ENCODE measurements around the gene MATN4. TPM values are rescaled to one million over a fixed set of nuclear protein-coding genes. Genes with fewer than 3 reads are reported as not detected.

MATN4 gene
- total and polyA plus RNA-seq, 4 donors = 3.6 to 21.2 (median 11.5) TPM

DNA sequence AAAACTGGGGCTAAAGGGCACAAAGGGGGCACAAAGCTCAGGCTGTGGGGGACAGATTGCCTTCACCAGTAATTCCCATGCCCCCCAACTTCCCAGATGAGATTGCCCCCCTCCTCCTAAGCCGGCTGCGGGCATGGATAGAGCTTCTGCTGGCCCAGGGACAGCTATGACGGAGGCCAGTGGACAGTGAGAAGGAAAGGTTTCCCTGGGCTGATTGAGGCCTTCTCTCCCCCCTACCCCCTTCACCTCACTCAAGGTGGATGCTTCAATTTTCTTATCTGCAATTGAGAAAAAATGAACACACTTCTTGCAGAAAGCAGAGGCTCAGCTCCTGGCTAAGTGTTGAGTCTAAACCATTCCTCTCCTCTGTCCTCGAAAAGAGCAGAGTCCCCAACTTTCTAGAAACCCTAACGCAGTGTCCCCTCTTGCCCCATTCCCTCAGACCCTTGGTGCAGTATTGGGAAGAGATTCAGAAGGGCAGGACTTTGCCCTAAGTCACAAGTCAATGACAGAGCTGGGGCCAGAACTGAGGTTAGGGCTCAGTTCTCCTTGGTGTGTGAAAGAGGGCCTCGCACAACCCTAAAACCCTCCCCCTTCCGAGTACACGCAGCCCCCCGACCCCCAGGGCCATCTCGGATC, 39.3 kb upstream of the MATN4 start:
- Histone ChIP-seq H3K4me1 (ENCODE audit: control insufficient read depth, insufficient read depth, low read length) (peaks cover 19% of the 10 kb centered on the region), H3K4me3 (ENCODE audit: low read depth, low read length) (peak overlapping the region; percentile 62), H3K36me3 (ENCODE audit: control insufficient read depth, insufficient read depth, low read length) (no peaks in the 10 kb centered on the region), H3K27me3 (ENCODE audit: control insufficient read depth, insufficient read depth, low read length) (peaks cover 14% of the 10 kb centered on the region), H3K27ac (ENCODE audit: low read depth, low read length) (peak overlapping the region; percentile 33), H3K9me3 (ENCODE audit: control insufficient read depth, insufficient read depth, low read length) (no peaks in the 10 kb centered on the region)
- no peak for DNase-seq (ENCODE audit: low read depth in 4 of 6, low spot score in 6 of 6)
- WGBS (ENCODE audit: insufficient coverage) = 0% methylated on average over 2 of the region's 10 CpGs

DNA sequence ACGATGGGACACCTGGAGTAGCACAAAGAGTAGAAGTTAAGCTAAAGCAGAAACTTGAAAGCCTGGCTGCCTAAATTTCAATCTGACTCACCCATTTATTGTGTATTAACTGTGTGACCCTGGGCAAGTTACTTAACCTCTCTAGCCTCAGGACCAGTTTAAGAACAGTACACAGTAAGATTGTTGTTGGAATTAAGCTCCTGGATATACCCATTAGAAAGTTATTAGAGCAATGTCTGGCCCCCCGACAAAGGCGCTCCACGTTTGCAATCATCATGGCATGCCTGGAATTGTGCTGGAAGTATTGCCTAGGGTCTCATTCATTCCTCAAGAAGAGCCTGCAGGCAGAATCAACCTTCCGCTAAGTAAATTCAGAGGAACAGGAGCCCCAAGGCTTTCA, 38.8 kb upstream of the MATN4 start:
- DNase-seq (ENCODE audit: low read depth in 4 of 6, low spot score in 6 of 6) = peak in 1 of 6 donors; percentile 87
- H3K36me3 ChIP-seq (ENCODE audit: control insufficient read depth, insufficient read depth, low read length) = no peaks in the 10 kb centered on the region
- H3K27ac ChIP-seq (ENCODE audit: low read depth, low read length) = no peak overlapping the region
- no peak overlapping the region for H3K4me3 ChIP-seq (ENCODE audit: low read depth, low read length)
- peaks cover 24% of the 10 kb centered on the region for H3K4me1 ChIP-seq (ENCODE audit: control insufficient read depth, insufficient read depth, low read length)
- H3K27me3 ChIP-seq (ENCODE audit: control insufficient read depth, insufficient read depth, low read length) = peaks cover 14% of the 10 kb centered on the region
- no peaks in the 10 kb centered on the region for H3K9me3 ChIP-seq (ENCODE audit: control insufficient read depth, insufficient read depth, low read length)
- WGBS (ENCODE audit: insufficient coverage) = 46% methylated on average over 4 of the region's 5 CpGs

DNA sequence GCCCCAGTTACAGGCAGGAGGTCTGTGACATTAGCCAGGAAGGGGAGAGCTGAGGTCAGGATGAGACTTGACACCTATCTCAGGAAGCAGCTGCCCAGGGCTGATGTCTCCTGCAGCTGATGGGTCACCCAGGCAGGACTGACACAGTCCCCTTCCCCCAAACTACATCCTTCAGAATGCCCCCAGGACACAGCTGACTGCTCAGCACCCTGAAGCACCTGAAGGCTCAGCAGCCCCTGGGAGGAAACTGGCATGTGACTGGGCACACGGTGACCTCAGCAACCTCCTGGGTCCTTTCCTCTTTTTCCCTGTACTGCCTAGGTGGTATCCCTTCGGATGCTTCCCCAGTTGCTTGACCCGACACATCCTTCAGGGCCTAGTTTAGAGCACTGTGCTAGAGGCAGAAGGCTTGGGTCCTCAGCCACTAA, 38.2 kb upstream of the MATN4 start:
- peaks cover 14% of the 10 kb centered on the region for H3K27me3 ChIP-seq (ENCODE audit: control insufficient read depth, insufficient read depth, low read length)
- H3K9me3 ChIP-seq (ENCODE audit: control insufficient read depth, insufficient read depth, low read length) = no peaks in the 10 kb centered on the region
- no peak for DNase-seq (ENCODE audit: low read depth in 4 of 6, low spot score in 6 of 6)
- 82% methylated on average over 3 of the region's 3 CpGs for WGBS (ENCODE audit: insufficient coverage)
- H3K4me1 ChIP-seq (ENCODE audit: control insufficient read depth, insufficient read depth, low read length) = peaks cover 29% of the 10 kb centered on the region
- H3K4me3 ChIP-seq (ENCODE audit: low read depth, low read length) = no peak overlapping the region
- H3K36me3 ChIP-seq (ENCODE audit: control insufficient read depth, insufficient read depth, low read length) = no peaks in the 10 kb centered on the region
- no peak overlapping the region for H3K27ac ChIP-seq (ENCODE audit: low read depth, low read length)

DNA sequence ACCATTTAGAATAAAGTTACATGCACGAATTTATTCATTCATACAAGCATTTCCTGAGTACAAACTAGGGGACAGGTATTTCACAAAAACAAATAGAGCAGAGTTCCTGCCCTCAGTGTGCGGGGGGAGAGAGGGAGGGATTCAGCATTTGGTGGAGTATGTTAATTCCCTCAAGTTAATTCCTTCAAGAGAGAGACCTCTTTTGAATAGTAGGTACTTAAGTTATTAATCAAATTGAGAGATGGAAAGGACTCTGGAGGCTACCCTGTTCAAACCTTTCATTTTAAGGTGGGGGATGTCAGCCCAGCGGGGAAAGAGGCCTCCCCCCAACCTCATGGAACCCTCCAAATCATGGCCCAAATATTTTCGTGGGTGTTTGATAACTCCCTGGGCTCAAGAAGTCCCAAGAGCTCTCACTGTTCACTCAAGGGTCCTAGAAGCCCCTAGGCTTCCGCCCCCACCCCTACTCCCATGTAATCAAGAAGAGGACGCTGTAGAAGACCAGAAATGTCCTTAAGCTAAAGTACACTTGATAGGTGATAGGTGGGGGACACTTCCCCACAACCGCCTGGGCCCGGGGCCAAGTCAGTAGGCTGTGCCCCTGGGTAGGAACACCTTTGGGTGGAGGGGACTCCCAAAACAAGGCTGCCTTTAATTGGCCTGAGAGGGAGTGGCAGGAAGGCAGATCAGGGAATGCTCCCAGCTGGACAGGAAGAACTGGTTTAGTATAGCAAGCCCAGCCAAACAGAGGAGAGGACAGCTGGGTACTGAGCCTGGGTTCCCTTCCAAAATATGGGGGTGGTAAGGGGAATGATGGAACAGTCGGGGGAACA, 37.2 kb upstream of the MATN4 start:
- WGBS (ENCODE audit: insufficient coverage) = 50% methylated on average over 2 of the region's 9 CpGs
- H3K4me1 ChIP-seq (ENCODE audit: control insufficient read depth, insufficient read depth, low read length) = peaks cover 29% of the 10 kb centered on the region
- no peak overlapping the region for H3K4me3 ChIP-seq (ENCODE audit: low read depth, low read length)
- H3K27ac ChIP-seq (ENCODE audit: low read depth, low read length) = no peak overlapping the region
- no peak for DNase-seq (ENCODE audit: low read depth in 4 of 6, low spot score in 6 of 6)
- H3K9me3 ChIP-seq (ENCODE audit: control insufficient read depth, insufficient read depth, low read length) = no peaks in the 10 kb centered on the region
- H3K27me3 ChIP-seq (ENCODE audit: control insufficient read depth, insufficient read depth, low read length) = peaks cover 14% of the 10 kb centered on the region
- H3K36me3 ChIP-seq (ENCODE audit: control insufficient read depth, insufficient read depth, low read length) = no peaks in the 10 kb centered on the region

DNA sequence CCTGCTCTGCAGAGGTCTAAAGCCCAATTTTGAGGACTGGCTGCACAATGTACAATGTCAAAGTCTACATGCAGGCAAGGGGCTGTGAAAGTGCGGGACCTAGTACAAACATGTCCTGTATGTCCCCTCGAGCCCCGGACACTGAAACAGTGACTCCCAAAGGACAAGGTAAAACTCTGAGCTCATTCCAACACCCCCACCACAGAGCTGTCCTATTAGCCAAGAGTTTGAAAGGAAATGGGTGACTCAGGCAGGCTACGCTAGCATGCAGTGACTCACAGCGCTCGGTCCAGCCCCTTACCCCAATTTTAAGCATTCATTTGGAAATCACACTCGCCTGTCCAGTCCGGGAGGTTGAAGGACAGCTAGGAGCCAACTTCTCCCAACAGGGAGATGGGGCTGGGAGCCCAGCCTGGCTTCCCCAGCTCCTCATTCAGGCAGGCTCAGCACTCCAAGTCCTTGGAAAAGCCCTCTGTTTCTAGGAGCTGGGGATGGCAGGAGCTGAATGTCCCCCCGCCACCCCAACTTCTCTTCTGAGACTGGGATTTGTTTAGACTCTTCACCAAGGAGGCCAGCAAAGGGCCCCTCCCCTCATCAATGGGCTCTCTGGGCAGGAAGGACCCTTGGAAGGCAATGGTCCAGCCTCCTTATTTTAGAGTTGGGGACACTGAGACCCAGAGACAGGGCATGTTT, 36.2 kb upstream of the MATN4 start:
- no peak overlapping the region for H3K27ac ChIP-seq (ENCODE audit: low read depth, low read length)
- 80% methylated on average over 6 of the region's 9 CpGs for WGBS (ENCODE audit: insufficient coverage)
- H3K36me3 ChIP-seq (ENCODE audit: control insufficient read depth, insufficient read depth, low read length) = no peaks in the 10 kb centered on the region

DNA sequence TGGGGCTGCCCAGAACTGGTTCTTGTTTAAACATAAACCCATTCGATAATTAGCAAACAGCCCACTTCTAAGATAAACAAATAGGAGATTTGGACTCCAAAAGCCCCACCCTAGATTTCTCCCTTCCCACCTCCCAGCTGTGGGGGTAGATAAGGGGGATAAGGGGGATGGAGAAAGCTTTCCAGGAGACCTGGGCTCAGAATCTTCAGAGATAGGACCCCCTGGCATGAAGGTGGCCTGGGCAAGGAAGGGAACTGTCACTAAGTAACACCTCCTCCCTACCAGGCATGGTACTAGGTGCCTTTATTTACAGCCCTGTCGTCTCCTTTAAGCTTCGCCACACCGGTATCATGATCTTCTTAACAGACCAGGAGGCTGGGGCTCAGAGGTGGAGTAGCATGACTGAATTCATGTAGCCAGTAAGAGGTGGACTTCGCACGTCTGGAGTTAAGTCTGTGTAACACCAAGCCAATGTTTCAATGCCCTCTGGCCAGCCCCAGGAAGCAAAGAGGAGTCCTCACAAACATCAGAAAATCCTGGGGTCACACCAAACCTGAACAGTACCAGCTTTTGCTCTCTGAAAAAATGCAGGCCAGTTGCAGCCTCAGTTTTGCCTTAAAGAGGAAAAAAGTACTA, 35.6 kb upstream of the MATN4 start:
- DNase-seq (ENCODE audit: low read depth in 4 of 6, low spot score in 6 of 6) = no peak
- Histone ChIP-seq H3K36me3 (ENCODE audit: control insufficient read depth, insufficient read depth, low read length) (no peaks in the 10 kb centered on the region), H3K27me3 (ENCODE audit: control insufficient read depth, insufficient read depth, low read length) (peaks cover 13% of the 10 kb centered on the region), H3K9me3 (ENCODE audit: control insufficient read depth, insufficient read depth, low read length) (no peaks in the 10 kb centered on the region), H3K27ac (ENCODE audit: low read depth, low read length) (no peak overlapping the region), H3K4me3 (ENCODE audit: low read depth, low read length) (no peak overlapping the region), H3K4me1 (ENCODE audit: control insufficient read depth, insufficient read depth, low read length) (peaks cover 29% of the 10 kb centered on the region)
- WGBS (ENCODE audit: insufficient coverage) = 57% methylated on average over 5 of the region's 6 CpGs

More for the DNA sequence above, 36.2 kb upstream of the MATN4 start:
- Histone ChIP-seq H3K27me3 (ENCODE audit: control insufficient read depth, insufficient read depth, low read length) (peaks cover 14% of the 10 kb centered on the region), H3K4me1 (ENCODE audit: control insufficient read depth, insufficient read depth, low read length) (peaks cover 29% of the 10 kb centered on the region), H3K4me3 (ENCODE audit: low read depth, low read length) (no peak overlapping the region), H3K9me3 (ENCODE audit: control insufficient read depth, insufficient read depth, low read length) (no peaks in the 10 kb centered on the region)
- DNase-seq (ENCODE audit: low read depth in 4 of 6, low spot score in 6 of 6) = no peak

DNA sequence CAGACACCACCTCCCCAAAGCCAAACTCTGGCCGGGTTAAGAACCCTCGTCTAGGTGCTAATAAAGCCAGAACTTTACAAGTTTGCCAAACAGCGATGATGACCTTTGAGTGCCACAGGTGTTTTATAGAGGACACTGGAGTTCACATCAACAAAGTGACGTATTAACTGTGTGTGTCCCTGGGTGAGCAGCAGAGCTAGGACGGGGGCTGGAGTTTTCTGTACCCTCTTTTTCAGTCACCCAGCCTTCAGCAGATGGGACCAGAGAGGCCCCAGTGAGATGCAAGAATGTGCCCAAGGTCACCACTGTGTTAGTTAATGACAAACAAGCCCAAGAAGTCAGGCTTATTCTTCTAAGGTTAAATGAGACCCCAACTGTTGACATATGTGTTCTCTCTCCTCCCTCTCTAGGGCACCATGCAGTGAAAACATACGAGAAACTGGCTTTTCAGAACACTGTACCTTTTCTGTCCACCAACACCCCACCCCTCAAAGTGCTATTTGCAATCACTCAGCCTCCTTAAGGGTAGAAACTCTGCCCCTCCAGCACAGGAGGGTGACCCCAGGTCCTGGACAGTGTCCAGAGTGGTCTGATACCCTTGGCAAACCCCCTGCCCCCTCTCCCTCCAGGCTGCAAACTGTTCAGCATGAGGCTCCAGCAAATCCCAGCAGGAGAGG, 34.9 kb upstream of the MATN4 start:
- Histone ChIP-seq H3K36me3 (ENCODE audit: control insufficient read depth, insufficient read depth, low read length) (no peaks in the 10 kb centered on the region), H3K4me3 (ENCODE audit: low read depth, low read length) (no peak overlapping the region), H3K27me3 (ENCODE audit: control insufficient read depth, insufficient read depth, low read length) (peaks cover 10% of the 10 kb centered on the region), H3K4me1 (ENCODE audit: control insufficient read depth, insufficient read depth, low read length) (peaks cover 27% of the 10 kb centered on the region), H3K27ac (ENCODE audit: low read depth, low read length) (no peak overlapping the region), H3K9me3 (ENCODE audit: control insufficient read depth, insufficient read depth, low read length) (no peaks in the 10 kb centered on the region)
- 54% methylated on average over 6 of the region's 6 CpGs for WGBS (ENCODE audit: insufficient coverage)
- no peak for DNase-seq (ENCODE audit: low read depth in 4 of 6, low spot score in 6 of 6)

DNA sequence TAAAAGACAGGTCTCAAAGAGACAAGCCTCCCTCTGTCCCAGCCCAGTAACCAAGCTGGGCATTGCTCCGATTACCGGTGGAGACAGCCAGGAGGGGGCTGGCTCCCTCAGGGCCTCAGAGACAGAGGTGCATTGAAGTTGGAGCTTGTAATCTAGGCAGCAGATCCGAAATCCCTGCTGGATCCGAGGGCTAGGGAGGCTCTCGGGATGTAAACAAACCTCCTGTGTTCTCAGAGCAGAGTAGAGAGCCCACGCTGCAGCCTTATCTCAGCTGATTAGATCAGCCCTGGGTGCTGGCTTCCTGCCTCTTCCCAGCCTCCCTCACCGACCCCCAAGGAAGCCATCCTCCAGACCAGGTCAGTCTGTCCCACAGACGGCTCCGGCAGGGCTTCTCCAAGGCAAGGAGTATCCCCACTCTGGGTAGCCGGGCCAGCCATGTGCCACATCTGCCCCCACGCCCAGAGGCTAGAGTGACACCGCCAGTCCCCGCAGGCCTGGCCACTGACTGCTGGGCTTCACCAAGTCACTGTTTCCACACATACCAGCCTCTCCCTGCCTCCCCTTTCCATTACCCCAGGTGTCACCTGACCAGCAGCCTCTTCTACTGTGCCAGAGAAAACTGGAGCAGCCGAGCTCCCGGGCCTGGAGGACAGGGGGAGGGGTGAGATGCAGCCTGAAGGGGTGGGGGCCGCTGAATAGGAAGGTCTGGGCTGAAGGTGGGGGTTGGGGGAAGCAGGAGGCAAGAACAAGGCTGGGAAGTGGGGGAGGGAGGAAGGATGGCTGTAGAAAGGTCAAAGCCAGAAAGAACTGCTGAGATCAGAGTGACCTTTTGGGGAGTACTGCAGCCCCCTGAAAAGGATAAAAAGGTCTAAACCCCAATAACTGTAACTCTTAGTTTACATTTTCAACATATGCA, 34.1 kb upstream of the MATN4 start:
- DNase-seq (ENCODE audit: low read depth in 4 of 6, low spot score in 6 of 6) = peak in 2 of 6 donors; percentile 2 to 44
- Histone ChIP-seq H3K9me3 (ENCODE audit: control insufficient read depth, insufficient read depth, low read length) (no peaks in the 10 kb centered on the region), H3K27me3 (ENCODE audit: control insufficient read depth, insufficient read depth, low read length) (peaks cover 5% of the 10 kb centered on the region), H3K27ac (ENCODE audit: low read depth, low read length) (peak overlapping the region; percentile 54), H3K4me3 (ENCODE audit: low read depth, low read length) (no peak overlapping the region), H3K36me3 (ENCODE audit: control insufficient read depth, insufficient read depth, low read length) (no peaks in the 10 kb centered on the region), H3K4me1 (ENCODE audit: control insufficient read depth, insufficient read depth, low read length) (peaks cover 27% of the 10 kb centered on the region)
- WGBS (ENCODE audit: insufficient coverage) = 23% methylated on average over 15 of the region's 16 CpGs
